Parathyroid adenoma (tissue), 2 donors: ENCODE results near the gene FREM2.

ENCODE experiments used
- H2AFZ ChIP-seq: fragments of 300-600 bp; sonication (generic); one replicate; pipeline ENCODE4 v1.7.0; 2017; ENCODE audit warnings: antibody characterized with exemption, mild to moderate bottlenecking
- H3K27ac ChIP-seq: fragments of 300-600 bp; sonication (generic); one replicate; pipeline ENCODE4 v1.7.0; 2017
- H3K27me3 ChIP-seq: fragments of 300-600 bp; sonication (generic); one replicate; pipeline ENCODE4 v1.7.0; 2017; ENCODE audit warnings: low read length; ENCODE audit not compliant: control insufficient read depth, insufficient read depth
- H3K36me3 ChIP-seq: fragments of 300-600 bp; sonication (generic); one replicate; pipeline ENCODE4 v1.7.0; 2017; ENCODE audit warnings: low read length; ENCODE audit not compliant: control insufficient read depth, insufficient read depth
- H3K4me1 ChIP-seq: fragments of 300-600 bp; sonication (generic); one replicate; pipeline ENCODE4 v1.7.0; 2017; ENCODE audit warnings: control low read depth
- H3K4me2 ChIP-seq: fragments of 300-600 bp; sonication (generic); one replicate; pipeline ENCODE4 v1.7.0; 2017; ENCODE audit warnings: low read length
- H3K4me3 ChIP-seq: fragments of 300-600 bp; sonication (generic); one replicate; pipeline ENCODE4 v1.7.0; 2017; ENCODE audit warnings: low read depth, low read length
- H3K79me2 ChIP-seq: fragments of 300-600 bp; sonication (generic); one replicate; pipeline ENCODE4 v1.7.0; 2017; ENCODE audit warnings: control low read depth
- H3K9ac ChIP-seq: fragments of 300-600 bp; sonication (generic); one replicate; pipeline ENCODE4 v1.7.0; 2017; ENCODE audit warnings: mild to moderate bottlenecking
- H3K9me3 ChIP-seq: fragments of 300-600 bp; sonication (generic); one replicate; pipeline ENCODE4 v1.7.0; 2017; ENCODE audit warnings: low read length; ENCODE audit not compliant: control insufficient read depth
- TF ChIP-seq, protein P1 (sequence below): fragments of 300-600 bp; sonication (generic); IDR thresholded peaks from one replicate; pipeline ENCODE4 v1.7.0; 2017; ENCODE audit warnings: antibody characterized with exemption, mild to moderate bottlenecking
- donor health status: primary hyperparathyroidism.

The FREM2 gene

DNA sequence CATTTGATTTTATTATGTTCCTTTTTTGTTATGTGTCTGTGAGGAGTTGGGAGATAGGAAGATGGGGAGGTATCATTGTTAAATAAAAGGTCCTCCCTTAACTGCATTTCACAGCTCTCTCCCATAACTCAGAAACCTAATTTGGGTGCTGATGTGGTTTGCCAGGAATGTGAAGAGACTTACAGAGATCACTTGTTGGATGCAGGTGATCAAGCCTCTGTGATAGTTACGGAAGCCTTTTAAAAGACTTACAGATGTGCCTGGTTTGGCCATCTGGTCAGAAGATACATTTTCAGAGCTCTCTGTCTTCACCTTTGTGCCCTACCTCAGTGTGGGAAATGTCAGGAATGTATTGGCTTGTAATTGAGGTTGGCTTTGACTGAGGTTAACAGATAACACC, 157.7 kb downstream of the FREM2 start:
- H3K36me3 ChIP-seq: no peaks in the 10 kb centered on the region
- TF ChIP-seq, protein P1, sequence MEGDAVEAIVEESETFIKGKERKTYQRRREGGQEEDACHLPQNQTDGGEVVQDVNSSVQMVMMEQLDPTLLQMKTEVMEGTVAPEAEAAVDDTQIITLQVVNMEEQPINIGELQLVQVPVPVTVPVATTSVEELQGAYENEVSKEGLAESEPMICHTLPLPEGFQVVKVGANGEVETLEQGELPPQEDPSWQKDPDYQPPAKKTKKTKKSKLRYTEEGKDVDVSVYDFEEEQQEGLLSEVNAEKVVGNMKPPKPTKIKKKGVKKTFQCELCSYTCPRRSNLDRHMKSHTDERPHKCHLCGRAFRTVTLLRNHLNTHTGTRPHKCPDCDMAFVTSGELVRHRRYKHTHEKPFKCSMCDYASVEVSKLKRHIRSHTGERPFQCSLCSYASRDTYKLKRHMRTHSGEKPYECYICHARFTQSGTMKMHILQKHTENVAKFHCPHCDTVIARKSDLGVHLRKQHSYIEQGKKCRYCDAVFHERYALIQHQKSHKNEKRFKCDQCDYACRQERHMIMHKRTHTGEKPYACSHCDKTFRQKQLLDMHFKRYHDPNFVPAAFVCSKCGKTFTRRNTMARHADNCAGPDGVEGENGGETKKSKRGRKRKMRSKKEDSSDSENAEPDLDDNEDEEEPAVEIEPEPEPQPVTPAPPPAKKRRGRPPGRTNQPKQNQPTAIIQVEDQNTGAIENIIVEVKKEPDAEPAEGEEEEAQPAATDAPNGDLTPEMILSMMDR: no peak
- H3K27me3 ChIP-seq: no peaks in the 10 kb centered on the region
- no peaks in the 10 kb centered on the region for H3K79me2 ChIP-seq
- H3K4me3 ChIP-seq: no peak overlapping the region
- H2AFZ ChIP-seq: no peak overlapping the region
- no peaks in the 10 kb centered on the region for H3K9me3 ChIP-seq
- no peak overlapping the region for H3K27ac ChIP-seq
- no peak overlapping the region for H3K4me2 ChIP-seq
- H3K4me1 ChIP-seq: no peaks in the 10 kb centered on the region
- H3K9ac ChIP-seq: no peak overlapping the region

DNA sequence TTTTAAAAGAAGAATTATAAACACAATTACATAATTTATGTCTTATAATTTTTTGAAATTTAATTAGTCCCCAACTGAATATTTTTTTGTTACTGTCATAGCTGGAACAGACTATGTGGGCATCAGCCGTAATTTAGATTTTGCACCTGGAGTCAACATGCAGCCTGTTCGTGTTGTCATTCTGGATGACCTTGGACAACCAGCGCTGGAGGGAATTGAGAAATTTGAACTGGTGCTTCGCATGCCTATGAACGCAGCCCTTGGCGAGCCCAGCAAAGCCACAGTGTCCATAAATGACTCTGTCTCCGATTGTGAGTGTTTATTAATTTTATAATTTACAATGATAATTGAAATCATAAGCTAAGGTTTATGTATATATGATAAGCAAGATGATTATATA, 161.5 kb downstream of the FREM2 start:
- no peak overlapping the region for H3K4me3 ChIP-seq
- H3K36me3 ChIP-seq: no peaks in the 10 kb centered on the region
- H3K4me2 ChIP-seq: no peak overlapping the region
- no peaks in the 10 kb centered on the region for H3K79me2 ChIP-seq
- H3K9me3 ChIP-seq: no peaks in the 10 kb centered on the region
- H3K4me1 ChIP-seq: no peaks in the 10 kb centered on the region
- no peak overlapping the region for H2AFZ ChIP-seq
- TF ChIP-seq, protein P1: no peak
- no peak overlapping the region for H3K27ac ChIP-seq
- no peak overlapping the region for H3K9ac ChIP-seq
- no peaks in the 10 kb centered on the region for H3K27me3 ChIP-seq

DNA sequence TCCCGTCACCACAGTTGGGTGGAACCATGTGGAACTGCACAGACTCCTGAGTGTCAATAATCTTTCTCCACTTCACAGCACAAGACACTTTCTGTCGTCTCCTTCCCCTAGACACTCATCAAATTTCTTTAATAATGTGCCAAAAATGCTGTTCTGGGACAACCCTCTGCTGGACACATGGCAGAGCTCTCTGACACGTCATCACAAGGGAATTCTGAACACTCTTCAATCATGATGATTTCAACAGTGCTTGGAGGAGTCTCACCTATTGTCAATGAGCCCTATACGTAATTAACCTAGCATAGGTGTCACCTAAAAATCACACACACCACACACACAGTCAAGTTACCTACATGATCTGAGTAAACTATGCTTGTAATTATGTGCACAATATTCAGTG, 162.4 kb downstream of the FREM2 start:
- H2AFZ ChIP-seq: no peak overlapping the region
- H3K4me3 ChIP-seq: no peak overlapping the region
- H3K9me3 ChIP-seq: no peaks in the 10 kb centered on the region
- no peaks in the 10 kb centered on the region for H3K4me1 ChIP-seq
- TF ChIP-seq, protein P1: no peak
- H3K79me2 ChIP-seq: no peaks in the 10 kb centered on the region
- no peak overlapping the region for H3K27ac ChIP-seq
- no peaks in the 10 kb centered on the region for H3K27me3 ChIP-seq
- H3K4me2 ChIP-seq: no peak overlapping the region
- no peak overlapping the region for H3K9ac ChIP-seq
- H3K36me3 ChIP-seq: no peaks in the 10 kb centered on the region

DNA sequence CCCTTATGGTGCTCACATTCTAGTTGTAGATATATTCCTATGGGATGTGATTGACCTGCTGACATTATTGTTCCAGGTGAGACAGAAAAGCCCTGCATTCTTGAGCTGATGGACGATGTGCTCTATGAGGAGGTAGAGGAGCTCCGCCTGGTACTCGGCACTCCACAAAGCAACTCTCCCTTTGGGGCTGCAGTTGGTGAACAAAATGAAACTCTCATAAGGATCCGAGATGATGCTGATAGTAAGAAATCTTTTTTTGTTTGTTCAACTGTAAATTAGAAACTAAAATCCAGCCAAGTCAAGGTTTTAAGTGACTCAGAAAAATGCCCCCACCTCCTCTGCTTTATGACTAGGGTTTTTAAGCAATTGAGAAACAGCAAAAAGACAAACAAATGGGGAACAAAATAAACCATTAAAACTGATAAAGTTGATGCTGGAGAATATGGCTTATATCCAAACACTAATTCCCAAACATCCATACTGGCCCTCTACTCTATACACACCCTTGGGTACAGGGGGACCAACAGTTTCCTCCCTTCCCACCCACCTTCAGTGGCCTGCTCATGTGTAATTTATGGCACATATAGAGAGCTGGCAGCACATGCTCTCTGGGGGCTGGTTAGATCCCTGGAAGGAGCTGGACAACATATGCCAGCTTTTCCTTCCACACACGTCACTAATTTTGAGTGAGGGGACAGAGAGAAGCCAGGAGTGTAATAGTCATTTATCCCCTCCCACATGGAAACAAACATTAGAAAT, 164.2 kb downstream of the FREM2 start:
- no peaks in the 10 kb centered on the region for H3K79me2 ChIP-seq
- no peaks in the 10 kb centered on the region for H3K36me3 ChIP-seq
- no peaks in the 10 kb centered on the region for H3K9me3 ChIP-seq
- no peak overlapping the region for H3K4me3 ChIP-seq
- H3K4me2 ChIP-seq: no peak overlapping the region
- no peaks in the 10 kb centered on the region for H3K27me3 ChIP-seq
- no peaks in the 10 kb centered on the region for H3K4me1 ChIP-seq
- H2AFZ ChIP-seq: no peak overlapping the region
- TF ChIP-seq, protein P1: no peak
- no peak overlapping the region for H3K9ac ChIP-seq
- no peak overlapping the region for H3K27ac ChIP-seq

DNA sequence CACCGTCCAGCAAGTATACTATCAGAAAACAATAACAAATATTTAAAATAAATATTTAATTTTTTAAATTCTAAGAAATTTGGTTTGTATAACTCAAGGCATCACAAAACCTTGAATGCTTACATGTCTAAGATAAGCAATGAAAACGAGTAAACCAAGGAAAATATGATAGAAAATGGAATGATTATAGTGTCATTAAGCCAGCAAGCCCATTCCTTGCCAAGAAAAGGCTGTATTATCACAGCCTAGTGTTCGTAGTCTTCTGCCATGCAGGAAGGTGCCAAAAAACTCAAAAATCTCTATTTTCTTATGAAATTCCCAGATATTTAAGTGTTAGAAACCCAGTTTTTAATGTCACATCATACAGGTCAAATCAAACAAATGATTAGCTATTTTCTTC, 167.3 kb downstream of the FREM2 start:
- Histone ChIP-seq H3K4me3 (no peak overlapping the region), H3K4me2 (no peak overlapping the region), H3K27ac (no peak overlapping the region), H3K36me3 (no peaks in the 10 kb centered on the region), H3K79me2 (no peaks in the 10 kb centered on the region), H2AFZ (no peak overlapping the region), H3K9me3 (no peaks in the 10 kb centered on the region), H3K27me3 (no peaks in the 10 kb centered on the region), H3K9ac (no peak overlapping the region), H3K4me1 (no peaks in the 10 kb centered on the region)
- TF ChIP-seq, protein P1: no peak
